Thyroid gland (tissue), 4 donors: Measurements from ENCODE around the gene DCANP1.

Source experiments
- POLR2A ChIP-seq, 2 donors: fragments of 450-650 bp; IDR thresholded peaks; one replicate each; pipeline ENCODE4 v1.6.1; 2017; ENCODE audit warnings: antibody characterized with exemption in 2 of 2, mild to moderate bottlenecking in 2 of 2, moderate library complexity in 1 of 2
- TF ChIP-seq, protein P1 (sequence below), 6 experiments: fragments of 200-600 bp in 3 of 6; fragments of 450-650 bp in 3 of 6; sonication (generic) in 3 of 6; IDR thresholded peaks; one replicate each; pipeline ENCODE4 v1.5.1; 2016 to 2019; ENCODE audit warnings: antibody characterized with exemption in 6 of 6, mild to moderate bottlenecking in 2 of 6, inconsistent platforms in 1 of 6, moderate library complexity in 1 of 6

DNA sequence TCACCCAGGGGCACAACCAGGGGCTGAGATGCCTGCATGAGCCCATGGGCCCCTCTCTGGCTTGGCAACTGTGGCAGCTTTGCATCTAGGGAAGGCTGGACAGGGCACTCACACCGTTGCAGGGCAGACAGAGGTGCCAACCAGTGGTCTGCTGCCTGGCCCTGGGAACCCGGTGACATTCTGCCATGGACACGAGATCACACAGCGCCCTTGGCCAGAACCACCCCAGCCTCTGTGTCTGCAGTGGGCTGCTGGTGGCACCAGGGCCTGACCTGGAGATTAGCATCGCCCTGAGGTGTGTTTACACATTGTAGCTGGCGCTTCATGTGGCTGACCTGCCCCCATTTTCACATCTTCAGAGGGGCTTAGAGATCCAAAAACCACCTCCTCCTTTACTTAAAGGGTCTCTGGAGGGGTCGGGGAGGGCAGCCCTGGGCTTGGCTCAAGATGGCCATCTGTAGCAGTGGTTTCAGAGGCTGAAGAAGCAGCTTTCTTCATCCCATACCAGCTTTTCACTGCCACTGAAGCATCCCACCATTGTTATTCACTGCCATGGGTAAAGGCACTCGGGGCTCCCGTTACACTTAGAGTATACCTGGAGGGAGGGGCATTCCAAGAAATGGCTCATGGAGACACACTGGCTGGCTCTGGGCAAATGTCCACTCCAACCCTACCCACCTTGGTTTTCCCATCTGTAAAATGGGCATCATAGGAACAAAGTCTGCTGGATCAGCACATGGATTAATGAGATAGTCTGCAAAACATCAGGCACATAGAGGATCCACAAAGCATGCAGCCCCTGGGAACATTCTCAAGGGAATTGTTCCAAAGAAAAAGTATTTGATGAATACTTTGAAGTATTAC, 11.4 kb downstream of the DCANP1 start:
- TF ChIP-seq, protein P1, sequence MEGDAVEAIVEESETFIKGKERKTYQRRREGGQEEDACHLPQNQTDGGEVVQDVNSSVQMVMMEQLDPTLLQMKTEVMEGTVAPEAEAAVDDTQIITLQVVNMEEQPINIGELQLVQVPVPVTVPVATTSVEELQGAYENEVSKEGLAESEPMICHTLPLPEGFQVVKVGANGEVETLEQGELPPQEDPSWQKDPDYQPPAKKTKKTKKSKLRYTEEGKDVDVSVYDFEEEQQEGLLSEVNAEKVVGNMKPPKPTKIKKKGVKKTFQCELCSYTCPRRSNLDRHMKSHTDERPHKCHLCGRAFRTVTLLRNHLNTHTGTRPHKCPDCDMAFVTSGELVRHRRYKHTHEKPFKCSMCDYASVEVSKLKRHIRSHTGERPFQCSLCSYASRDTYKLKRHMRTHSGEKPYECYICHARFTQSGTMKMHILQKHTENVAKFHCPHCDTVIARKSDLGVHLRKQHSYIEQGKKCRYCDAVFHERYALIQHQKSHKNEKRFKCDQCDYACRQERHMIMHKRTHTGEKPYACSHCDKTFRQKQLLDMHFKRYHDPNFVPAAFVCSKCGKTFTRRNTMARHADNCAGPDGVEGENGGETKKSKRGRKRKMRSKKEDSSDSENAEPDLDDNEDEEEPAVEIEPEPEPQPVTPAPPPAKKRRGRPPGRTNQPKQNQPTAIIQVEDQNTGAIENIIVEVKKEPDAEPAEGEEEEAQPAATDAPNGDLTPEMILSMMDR (IDR thresholded peaks at IDR 0.05) = no peak
- no peak for TF ChIP-seq POLR2A (IDR thresholded peaks at IDR 0.05)
